ENCODE data around the gene INSRR.

The INSRR gene

GRCh38 chr1:156893048-156893953 lies 34.4 kb upstream of the INSRR start, which contains the start of gene PEAR1:
Gene PEAR1 (plus strand): TSS chr1:156893718. CDS start chr1:156903927, 10,209 bp downstream.
- no peak for DNase-seq

GRCh38 chr1:156892190-156893047 lies 33.5 kb upstream of the INSRR start:
- DNase-seq, result no peak

GRCh38 chr1:156889802-156890580 lies 31.1 kb upstream of the INSRR start:
- DNase-seq, result no peak

- no peak for DNase-seq
Observed at GRCh38 chr1:156887734-156888133, 28.8 kb upstream of the INSRR start.

GRCh38 chr1:156887317-156887716 lies 28.4 kb upstream of the INSRR start:
- no peak for DNase-seq

GRCh38 chr1:156886583-156887281 lies 27.8 kb upstream of the INSRR start:
- no peak for DNase-seq

GRCh38 chr1:156885880-156886355 lies 27.0 kb upstream of the INSRR start:
- DNase-seq, result no peak

- DNase-seq, result no peak
Observed at GRCh38 chr1:156885314-156885713, 26.4 kb upstream of the INSRR start.

- DNase-seq, result no peak
Observed at GRCh38 chr1:156884560-156885184, 25.8 kb upstream of the INSRR start.

GRCh38 chr1:156883919-156884318 lies 25.0 kb upstream of the INSRR start:
- DNase-seq, result no peak

- no peak for DNase-seq
Observed at GRCh38 chr1:156882543-156882942, 23.6 kb upstream of the INSRR start.

GRCh38 chr1:156881663-156882062 lies 22.7 kb upstream of the INSRR start:
- DNase-seq, result no peak

- no peak for DNase-seq
Observed at GRCh38 chr1:156881101-156881500, 22.2 kb upstream of the INSRR start.

GRCh38 chr1:156880473-156880872 lies 21.6 kb upstream of the INSRR start:
- no peak for DNase-seq

GRCh38 chr1:156879876-156880275 lies 21.0 kb upstream of the INSRR start:
- DNase-seq, result no peak

- no peak for DNase-seq
Observed at GRCh38 chr1:156877433-156878170, 18.7 kb upstream of the INSRR start.

GRCh38 chr1:156876281-156876680 lies 17.4 kb upstream of the INSRR start:
- DNase-seq, result no peak

- DNase-seq, result no peak
Observed at GRCh38 chr1:156875341-156875615, 16.4 kb upstream of the INSRR start.

GRCh38 chr1:156874572-156875340 lies 15.8 kb upstream of the INSRR start:
- DNase-seq, result no peak

GRCh38 chr1:156874142-156874541 lies 15.2 kb upstream of the INSRR start:
- no peak for DNase-seq
